PFSK-1 (cell line): ENCODE measurements around the gene GPR108.

Source experiments
- FOXP2 ChIP-seq: optimal IDR thresholded peaks from 2 replicates; pipeline ENCODE3; 2011; ENCODE audit warnings: borderline replicate concordance, control low read depth, inconsistent platforms; ENCODE audit not compliant: insufficient read depth; ENCODE audit errors: extremely low read length, extremely low read depth
- POLR2AphosphoS5 ChIP-seq: IDR thresholded peaks from 2 replicates; pipeline ENCODE4 v1.6.1; 2012; ENCODE audit warnings: low read depth, mild to moderate bottlenecking, control low read depth, low read length, moderate library complexity
- REST ChIP-seq, 2 experiments: IDR thresholded peaks; 2 replicates each; pipeline versions ENCODE4 v1.6.1 to v1.8.0; 2011 to 2012; ENCODE audit warnings: low read depth in 2 of 2, low read length in 2 of 2, control low read depth in 1 of 2, inconsistent platforms in 1 of 2, mild to moderate bottlenecking in 1 of 2, moderate library complexity in 1 of 2; ENCODE audit not compliant: insufficient read depth in 1 of 2
- SIN3A ChIP-seq: IDR thresholded peaks from 2 replicates; pipeline ENCODE4 v1.6.1; 2012; ENCODE audit warnings: mild to moderate bottlenecking, low read length, moderate library complexity, borderline replicate concordance; ENCODE audit not compliant: insufficient read depth
- TAF1 ChIP-seq: IDR thresholded peaks from 2 replicates; pipeline ENCODE4 v1.6.1; 2012; ENCODE audit warnings: low read length, control low read depth, borderline replicate concordance; ENCODE audit not compliant: insufficient read depth

Gene GPR108

GRCh38 chr19:6766357-6767080 lies 29.1 kb upstream of the GPR108 start:
- no peak for TF ChIP-seq SIN3A
- TF ChIP-seq TAF1, result no peak
- no peak for TF ChIP-seq FOXP2
- TF ChIP-seq POLR2AphosphoS5, result no peak
- no peak for TF ChIP-seq REST (IDR thresholded peaks at IDR 0.05; ENCODE audit: insufficient read depth in 1 of 2, low read depth in 2 of 2, low read length in 2 of 2)

GRCh38 chr19:6765738-6766356 lies 28.5 kb upstream of the GPR108 start:
- TF ChIP-seq TAF1 (no peak), SIN3A (no peak), FOXP2 (no peak), REST (IDR thresholded peaks at IDR 0.05; ENCODE audit: insufficient read depth in 1 of 2, low read depth in 2 of 2, low read length in 2 of 2) (no peak), POLR2AphosphoS5 (no peak)

GRCh38 chr19:6761053-6761676 lies 23.8 kb upstream of the GPR108 start:
- TF ChIP-seq FOXP2, result no peak
- no peak for TF ChIP-seq REST (IDR thresholded peaks at IDR 0.05; ENCODE audit: insufficient read depth in 1 of 2, low read depth in 2 of 2, low read length in 2 of 2)
- no peak for TF ChIP-seq TAF1
- no peak for TF ChIP-seq POLR2AphosphoS5
- no peak for TF ChIP-seq SIN3A

GRCh38 chr19:6760606-6761005 lies 23.2 kb upstream of the GPR108 start:
- no peak for TF ChIP-seq REST (IDR thresholded peaks at IDR 0.05; ENCODE audit: insufficient read depth in 1 of 2, low read depth in 2 of 2, low read length in 2 of 2)
- TF ChIP-seq SIN3A, result no peak
- no peak for TF ChIP-seq POLR2AphosphoS5
- TF ChIP-seq TAF1, result no peak
- TF ChIP-seq FOXP2, result no peak
